ENCODE results near the gene EYA4. TPM values are rescaled to one million over a fixed set of nuclear protein-coding genes. Genes with fewer than 3 reads are reported as not detected.

EYA4 gene
- under 1 TPM; 0.02 to 0.04 TPM for polyA plus RNA-seq

GRCh38 chr6:133241086-133241900, at the start of gene EYA4:
Gene EYA4 (plus strand): TSS chr6:133241357. CDS start chr6:133274781, 33,424 bp downstream.
- Histone ChIP-seq H3K27me3 (ENCODE audit: control insufficient read depth in 1 of 2, insufficient read depth in 2 of 2, low read length in 2 of 2) (peaks cover 5 to 21% of the 10 kb centered on the region in 2 donors), H3K36me3 (ENCODE audit: control insufficient read depth in 2 of 2, insufficient read depth in 2 of 2, low read length in 1 of 2) (no peaks in the 10 kb centered on the region), H3K4me3 (ENCODE audit: low read depth in 1 of 2, low read length in 2 of 2) (peak within 1 kb of the TSS; percentile 23 to 30), H3K9me3 (ENCODE audit: control insufficient read depth in 2 of 2, insufficient read depth in 1 of 2, low read depth in 1 of 2, low read length in 1 of 2) (no peaks in the 10 kb centered on the region), H3K4me1 (ENCODE audit: control insufficient read depth in 2 of 2, insufficient read depth in 2 of 2, low read length in 1 of 2) (peaks cover 5 to 6% of the 10 kb centered on the region in 2 donors), H3K27ac (ENCODE audit: low read depth in 2 of 2, low read length in 1 of 2) (no peak within 1 kb of the TSS)
- 3 to 4% methylated on average over 67 to 84 of the region's 84 CpGs for WGBS, 2 donors

GRCh38 chr6:133193396-133193795, 47.8 kb upstream of the EYA4 start:
- 72 to 78% methylated on average over 1 of the region's 1 CpG for WGBS, 2 donors
- Histone ChIP-seq H3K27ac (ENCODE audit: low read depth in 2 of 2, low read length in 1 of 2) (no peak overlapping the region), H3K36me3 (ENCODE audit: control insufficient read depth in 2 of 2, insufficient read depth in 2 of 2, low read length in 1 of 2) (no peaks in the 10 kb centered on the region), H3K9me3 (ENCODE audit: control insufficient read depth in 2 of 2, insufficient read depth in 1 of 2, low read depth in 1 of 2, low read length in 1 of 2) (no peaks in the 10 kb centered on the region), H3K27me3 (ENCODE audit: control insufficient read depth in 1 of 2, insufficient read depth in 2 of 2, low read length in 2 of 2) (no peaks in the 10 kb centered on the region), H3K4me3 (ENCODE audit: low read depth in 1 of 2, low read length in 2 of 2) (no peak overlapping the region), H3K4me1 (ENCODE audit: control insufficient read depth in 2 of 2, insufficient read depth in 2 of 2, low read length in 1 of 2) (no peaks in the 10 kb centered on the region)

- Histone ChIP-seq H3K4me3 (ENCODE audit: low read depth in 1 of 2, low read length in 2 of 2) (no peak overlapping the region), H3K27ac (ENCODE audit: low read depth in 2 of 2, low read length in 1 of 2) (no peak overlapping the region), H3K27me3 (ENCODE audit: control insufficient read depth in 1 of 2, insufficient read depth in 2 of 2, low read length in 2 of 2) (no peaks in the 10 kb centered on the region), H3K36me3 (ENCODE audit: control insufficient read depth in 2 of 2, insufficient read depth in 2 of 2, low read length in 1 of 2) (no peaks in the 10 kb centered on the region), H3K9me3 (ENCODE audit: control insufficient read depth in 2 of 2, insufficient read depth in 1 of 2, low read depth in 1 of 2, low read length in 1 of 2) (no peaks in the 10 kb centered on the region), H3K4me1 (ENCODE audit: control insufficient read depth in 2 of 2, insufficient read depth in 2 of 2, low read length in 1 of 2) (no peaks in the 10 kb centered on the region)
- 53 to 60% methylated on average over 2 of the region's 2 CpGs for WGBS, 2 donors
These were observed 42.4 kb upstream of the EYA4 start for GRCh38 chr6:133198725-133199124.

- Histone ChIP-seq H3K4me1 (ENCODE audit: control insufficient read depth in 2 of 2, insufficient read depth in 2 of 2, low read length in 1 of 2) (no peaks in the 10 kb centered on the region), H3K4me3 (ENCODE audit: low read depth in 1 of 2, low read length in 2 of 2) (no peak overlapping the region), H3K36me3 (ENCODE audit: control insufficient read depth in 2 of 2, insufficient read depth in 2 of 2, low read length in 1 of 2) (no peaks in the 10 kb centered on the region), H3K27ac (ENCODE audit: low read depth in 2 of 2, low read length in 1 of 2) (no peak overlapping the region), H3K27me3 (ENCODE audit: control insufficient read depth in 1 of 2, insufficient read depth in 2 of 2, low read length in 2 of 2) (no peaks in the 10 kb centered on the region), H3K9me3 (ENCODE audit: control insufficient read depth in 2 of 2, insufficient read depth in 1 of 2, low read depth in 1 of 2, low read length in 1 of 2) (no peaks in the 10 kb centered on the region)
- 80 to 86% methylated on average over 4 of the region's 4 CpGs for WGBS, 2 donors
These were observed 39.9 kb upstream of the EYA4 start for GRCh38 chr6:133201231-133201630.

GRCh38 chr6:133202610-133203343, 38.4 kb upstream of the EYA4 start:
- Histone ChIP-seq H3K27me3 (ENCODE audit: control insufficient read depth in 1 of 2, insufficient read depth in 2 of 2, low read length in 2 of 2) (no peaks in the 10 kb centered on the region), H3K9me3 (ENCODE audit: control insufficient read depth in 2 of 2, insufficient read depth in 1 of 2, low read depth in 1 of 2, low read length in 1 of 2) (no peaks in the 10 kb centered on the region), H3K27ac (ENCODE audit: low read depth in 2 of 2, low read length in 1 of 2) (no peak overlapping the region), H3K36me3 (ENCODE audit: control insufficient read depth in 2 of 2, insufficient read depth in 2 of 2, low read length in 1 of 2) (no peaks in the 10 kb centered on the region), H3K4me3 (ENCODE audit: low read depth in 1 of 2, low read length in 2 of 2) (no peak overlapping the region), H3K4me1 (ENCODE audit: control insufficient read depth in 2 of 2, insufficient read depth in 2 of 2, low read length in 1 of 2) (no peaks in the 10 kb centered on the region)
- 63 to 74% methylated on average over 4 of the region's 4 CpGs for WGBS, 2 donors

- H3K4me3 ChIP-seq (ENCODE audit: low read depth in 1 of 2, low read length in 2 of 2), result no peak overlapping the region
- H3K4me1 ChIP-seq (ENCODE audit: control insufficient read depth in 2 of 2, insufficient read depth in 2 of 2, low read length in 1 of 2), result no peaks in the 10 kb centered on the region
- no peaks in the 10 kb centered on the region for H3K9me3 ChIP-seq (ENCODE audit: control insufficient read depth in 2 of 2, insufficient read depth in 1 of 2, low read depth in 1 of 2, low read length in 1 of 2)
- H3K27me3 ChIP-seq (ENCODE audit: control insufficient read depth in 1 of 2, insufficient read depth in 2 of 2, low read length in 2 of 2), result no peaks in the 10 kb centered on the region
- 69 to 74% methylated on average over 5 of the region's 5 CpGs for WGBS, 2 donors
- no peak overlapping the region for H3K27ac ChIP-seq (ENCODE audit: low read depth in 2 of 2, low read length in 1 of 2)
- H3K36me3 ChIP-seq (ENCODE audit: control insufficient read depth in 2 of 2, insufficient read depth in 2 of 2, low read length in 1 of 2), result no peaks in the 10 kb centered on the region
These were observed 37.8 kb upstream of the EYA4 start for GRCh38 chr6:133203344-133203697.

- Histone ChIP-seq H3K4me3 (ENCODE audit: low read depth in 1 of 2, low read length in 2 of 2) (no peak overlapping the region), H3K27me3 (ENCODE audit: control insufficient read depth in 1 of 2, insufficient read depth in 2 of 2, low read length in 2 of 2) (no peaks in the 10 kb centered on the region), H3K4me1 (ENCODE audit: control insufficient read depth in 2 of 2, insufficient read depth in 2 of 2, low read length in 1 of 2) (no peaks in the 10 kb centered on the region), H3K36me3 (ENCODE audit: control insufficient read depth in 2 of 2, insufficient read depth in 2 of 2, low read length in 1 of 2) (no peaks in the 10 kb centered on the region), H3K9me3 (ENCODE audit: control insufficient read depth in 2 of 2, insufficient read depth in 1 of 2, low read depth in 1 of 2, low read length in 1 of 2) (no peaks in the 10 kb centered on the region), H3K27ac (ENCODE audit: low read depth in 2 of 2, low read length in 1 of 2) (no peak overlapping the region)
These were observed 35.9 kb upstream of the EYA4 start for GRCh38 chr6:133205304-133205703.

- no peaks in the 10 kb centered on the region for H3K27me3 ChIP-seq (ENCODE audit: control insufficient read depth in 1 of 2, insufficient read depth in 2 of 2, low read length in 2 of 2)
These were observed 34.2 kb upstream of the EYA4 start for GRCh38 chr6:133206942-133207341.

GRCh38 chr6:133207754-133208153, 33.4 kb upstream of the EYA4 start:
- Histone ChIP-seq H3K4me3 (ENCODE audit: low read depth in 1 of 2, low read length in 2 of 2) (no peak overlapping the region), H3K27ac (ENCODE audit: low read depth in 2 of 2, low read length in 1 of 2) (no peak overlapping the region)

More at GRCh38 chr6:133206942-133207341, 34.2 kb upstream of the EYA4 start:
- Histone ChIP-seq H3K4me1 (ENCODE audit: control insufficient read depth in 2 of 2, insufficient read depth in 2 of 2, low read length in 1 of 2) (no peaks in the 10 kb centered on the region), H3K36me3 (ENCODE audit: control insufficient read depth in 2 of 2, insufficient read depth in 2 of 2, low read length in 1 of 2) (no peaks in the 10 kb centered on the region), H3K27ac (ENCODE audit: low read depth in 2 of 2, low read length in 1 of 2) (no peak overlapping the region), H3K9me3 (ENCODE audit: control insufficient read depth in 2 of 2, insufficient read depth in 1 of 2, low read depth in 1 of 2, low read length in 1 of 2) (no peaks in the 10 kb centered on the region), H3K4me3 (ENCODE audit: low read depth in 1 of 2, low read length in 2 of 2) (no peak overlapping the region)
- WGBS, 2 donors, result 74 to 77% methylated on average over 5 of the region's 5 CpGs

More at GRCh38 chr6:133207754-133208153, 33.4 kb upstream of the EYA4 start:
- H3K27me3 ChIP-seq (ENCODE audit: control insufficient read depth in 1 of 2, insufficient read depth in 2 of 2, low read length in 2 of 2), result no peaks in the 10 kb centered on the region
- H3K9me3 ChIP-seq (ENCODE audit: control insufficient read depth in 2 of 2, insufficient read depth in 1 of 2, low read depth in 1 of 2, low read length in 1 of 2), result no peaks in the 10 kb centered on the region
- no peaks in the 10 kb centered on the region for H3K36me3 ChIP-seq (ENCODE audit: control insufficient read depth in 2 of 2, insufficient read depth in 2 of 2, low read length in 1 of 2)
- H3K4me1 ChIP-seq (ENCODE audit: control insufficient read depth in 2 of 2, insufficient read depth in 2 of 2, low read length in 1 of 2), result no peaks in the 10 kb centered on the region

Data from esophagus (tissue), 2 donors.